Measurements from ENCODE around the gene DEFB110. TPM values are rescaled to one million over a fixed set of nuclear protein-coding genes. Genes with fewer than 3 reads are reported as not detected.

Gene DEFB110
- not detected for total RNA-seq

DNA sequence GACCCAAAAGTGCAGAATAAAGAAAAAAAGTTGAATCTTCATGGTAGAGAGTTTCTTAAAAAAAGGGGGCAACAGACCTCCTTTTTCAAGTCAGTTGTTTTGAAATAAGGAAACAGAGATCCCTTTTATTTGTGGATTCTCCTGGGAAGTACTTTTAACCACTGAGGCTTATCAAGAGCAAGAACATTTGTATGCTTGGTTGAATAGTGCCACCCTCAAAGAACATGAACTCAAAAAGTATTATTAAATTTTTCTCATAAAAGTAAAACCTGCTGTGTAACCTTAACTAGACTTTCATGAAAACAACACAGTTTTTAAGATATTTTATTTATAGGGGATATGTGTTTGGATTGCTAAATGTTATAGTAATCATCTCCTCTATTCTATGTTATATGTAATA, at the start of gene DEFB110:
TSS of gene DEFB110 (minus strand) at position 101 of the 400 bp plus-strand sequence. CDS start at position 42, 59 bp downstream.
- Mint-ChIP-seq H3K4me3 (no peak within 1 kb of the TSS), H3K4me1 (ENCODE audit: low read depth) (no peaks in the 10 kb centered on the region), H3K36me3 (ENCODE audit: insufficient read depth) (no peaks in the 10 kb centered on the region), H3K9me3 (peaks cover 3% of the 10 kb centered on the region), H3K27me3 (ENCODE audit: low read depth) (no peaks in the 10 kb centered on the region)
- DNase-seq (no peak), ATAC-seq (no peak)

DNA sequence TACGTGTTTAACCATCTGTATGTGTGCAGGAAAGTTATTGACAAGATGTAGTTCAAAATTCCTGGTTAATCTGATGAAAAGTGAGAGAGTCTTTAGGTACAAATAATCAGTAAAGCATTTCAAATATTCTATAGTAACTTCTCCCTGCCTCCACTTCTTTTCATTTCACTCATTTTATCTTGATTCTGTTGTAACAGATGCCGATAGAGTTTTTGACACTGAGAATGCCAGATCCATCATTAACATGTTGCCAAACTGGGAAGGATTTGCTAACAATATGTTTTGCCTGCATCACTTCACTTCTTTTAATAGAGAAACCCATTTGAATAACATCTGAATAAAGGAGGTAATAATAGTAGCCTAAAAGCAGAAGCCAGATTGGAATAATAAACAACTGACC, 48.3 kb upstream of the DEFB110 start:
- Mint-ChIP-seq H3K9me3 (peaks cover 13% of the 10 kb centered on the region), H3K4me3 (no peak overlapping the region), H3K36me3 (ENCODE audit: insufficient read depth) (no peaks in the 10 kb centered on the region), H3K27me3 (ENCODE audit: low read depth) (no peaks in the 10 kb centered on the region), H3K4me1 (ENCODE audit: low read depth) (no peaks in the 10 kb centered on the region)
- ATAC-seq (no peak), DNase-seq (no peak)

DNA sequence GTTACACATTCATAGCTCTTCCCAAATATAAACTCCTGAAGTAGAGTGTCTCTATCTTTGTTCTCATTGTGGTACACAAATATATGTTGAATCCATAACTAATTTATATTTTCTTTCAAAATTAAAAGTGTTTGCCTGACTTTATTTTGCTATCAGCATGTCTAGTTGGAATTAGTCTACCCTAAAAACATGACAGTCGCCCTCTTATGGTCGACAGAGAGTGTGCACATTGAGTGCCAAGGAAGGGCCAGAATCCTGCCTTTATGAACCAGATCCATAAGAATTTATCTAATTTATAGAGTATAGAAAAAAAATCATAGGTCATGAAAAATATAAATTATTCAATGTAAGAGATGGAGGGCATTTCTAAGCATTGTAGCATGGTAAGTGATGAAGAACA, 40.3 kb upstream of the DEFB110 start:
- no peak for DNase-seq
- no peaks in the 10 kb centered on the region for H3K4me1 Mint-ChIP-seq (ENCODE audit: low read depth)
- H3K9me3 Mint-ChIP-seq, result no peaks in the 10 kb centered on the region
- no peak for ATAC-seq
- H3K4me3 Mint-ChIP-seq, result no peak overlapping the region
- no peaks in the 10 kb centered on the region for H3K36me3 Mint-ChIP-seq (ENCODE audit: insufficient read depth)
- no peaks in the 10 kb centered on the region for H3K27me3 Mint-ChIP-seq (ENCODE audit: low read depth)

DNA sequence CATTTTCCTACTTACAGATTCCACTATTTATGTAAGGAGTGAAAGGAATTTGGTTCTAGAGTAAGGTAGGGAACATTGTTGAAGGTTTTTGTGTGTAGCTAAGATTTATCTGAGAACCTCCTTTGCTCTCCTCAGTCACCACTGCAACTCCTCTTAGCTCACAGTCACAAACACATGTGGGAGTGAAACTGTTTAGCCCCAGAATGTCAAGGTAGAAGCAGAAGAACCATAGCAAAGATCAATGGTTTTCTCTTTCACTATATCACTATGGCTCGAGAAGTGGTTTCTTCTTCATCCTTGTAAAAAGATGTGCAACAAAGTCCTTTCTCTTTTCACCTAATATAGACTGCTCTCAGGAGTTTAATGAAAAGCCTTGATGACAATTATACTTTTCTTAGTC, 34.4 kb upstream of the DEFB110 start:
- DNase-seq (no peak), ATAC-seq (no peak)
- no peaks in the 10 kb centered on the region for H3K27me3 Mint-ChIP-seq (ENCODE audit: low read depth)
- no peaks in the 10 kb centered on the region for H3K36me3 Mint-ChIP-seq (ENCODE audit: insufficient read depth)
- H3K4me1 Mint-ChIP-seq (ENCODE audit: low read depth), result no peaks in the 10 kb centered on the region
- no peak overlapping the region for H3K4me3 Mint-ChIP-seq
- H3K9me3 Mint-ChIP-seq, result no peaks in the 10 kb centered on the region

DNA sequence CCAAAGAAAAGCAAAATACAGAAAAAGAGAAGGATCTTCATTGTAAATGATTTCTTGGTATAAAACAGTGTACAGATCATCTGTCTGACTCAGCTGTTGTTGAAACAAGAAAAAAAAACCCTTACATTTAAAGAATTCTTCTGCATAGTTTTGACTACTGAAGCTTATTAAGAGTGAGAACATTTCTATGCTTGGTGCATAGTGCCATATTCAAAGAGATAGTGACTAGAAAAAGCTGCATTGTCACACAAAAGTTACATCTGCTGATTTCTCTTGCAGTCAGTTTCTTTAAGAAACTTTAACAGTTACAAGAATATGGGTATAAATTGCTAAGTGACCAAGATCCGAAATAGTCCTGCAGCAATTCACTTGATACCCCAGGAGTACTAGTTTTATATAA, 28.0 kb upstream of the DEFB110 start, which contains the start of gene DEFB112:
TSS of gene DEFB112 (minus strand) at position 101 of the 400 bp plus-strand sequence. CDS start at position 41, 60 bp downstream.
- Mint-ChIP-seq H3K36me3 (ENCODE audit: insufficient read depth) (no peaks in the 10 kb centered on the region), H3K4me3 (no peak within 1 kb of the TSS), H3K27me3 (ENCODE audit: low read depth) (no peaks in the 10 kb centered on the region), H3K9me3 (no peaks in the 10 kb centered on the region), H3K4me1 (ENCODE audit: low read depth) (no peaks in the 10 kb centered on the region)
- ATAC-seq (no peak), DNase-seq (no peak)

DNA sequence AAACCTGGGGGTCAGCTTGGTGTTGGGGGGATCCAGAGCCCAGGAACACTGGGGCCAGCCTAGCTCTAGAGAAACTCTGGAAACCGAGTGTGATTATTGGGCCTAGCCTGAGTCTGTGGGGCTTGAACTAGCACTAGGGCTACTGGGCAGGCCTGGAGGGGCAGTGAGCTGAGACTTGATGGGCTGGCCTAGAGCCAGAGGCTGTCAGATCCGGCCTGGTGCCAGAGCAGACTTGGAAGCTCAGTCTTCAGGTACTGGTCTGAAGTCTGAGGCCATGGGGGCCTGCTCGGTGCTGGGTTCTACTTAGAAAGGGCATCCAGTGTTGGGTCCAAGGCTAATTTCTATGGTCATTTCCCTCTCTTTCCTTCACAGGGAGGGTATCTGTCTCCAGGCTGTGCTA, 25.2 kb upstream of the DEFB110 start:
- DNase-seq, result no peak

DNA sequence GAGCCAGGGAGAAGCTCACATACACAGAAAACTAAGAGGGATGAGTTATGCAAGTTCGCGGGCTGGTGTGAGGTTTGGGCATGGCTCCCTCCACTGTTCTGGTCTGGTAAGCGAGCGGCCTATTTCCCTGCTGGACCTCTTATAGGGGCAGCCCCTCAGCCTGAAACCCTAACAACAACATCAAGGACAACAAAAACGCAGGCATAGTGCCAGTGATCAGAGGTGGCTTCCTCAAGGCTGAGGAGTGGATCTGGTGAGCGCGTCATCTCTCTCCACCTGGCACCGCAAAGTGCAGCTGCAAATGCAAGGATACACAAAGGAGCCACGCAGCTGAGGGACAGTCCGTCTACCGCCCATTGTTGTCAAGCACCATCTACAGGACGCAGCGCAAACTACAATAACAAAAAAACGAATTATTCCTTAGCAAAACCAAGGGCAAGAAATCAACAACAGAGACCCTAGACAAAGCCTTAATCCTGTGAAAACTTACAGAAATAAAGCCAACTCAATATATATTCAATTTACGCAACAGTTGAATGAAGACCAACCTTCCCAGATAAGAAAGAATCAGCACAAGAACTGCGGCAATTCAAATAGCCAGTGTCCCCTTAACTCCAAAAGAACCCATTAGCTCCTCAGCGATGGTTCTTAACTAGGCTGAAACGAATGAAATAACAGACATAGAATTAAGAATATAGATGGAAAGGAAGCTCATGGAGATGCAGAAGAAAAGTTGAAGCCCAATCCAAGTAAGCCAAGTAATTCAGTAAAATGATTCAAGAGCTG, 9.2 kb upstream of the DEFB110 start:
- H3K36me3 Mint-ChIP-seq (ENCODE audit: insufficient read depth), result no peaks in the 10 kb centered on the region
- H3K27me3 Mint-ChIP-seq (ENCODE audit: low read depth), result no peaks in the 10 kb centered on the region
- no peaks in the 10 kb centered on the region for H3K4me1 Mint-ChIP-seq (ENCODE audit: low read depth)
- DNase-seq (no peak), ATAC-seq (no peak)
- H3K9me3 Mint-ChIP-seq, result peaks cover 6% of the 10 kb centered on the region
- no peak overlapping the region for H3K4me3 Mint-ChIP-seq

More for the DNA sequence above, 25.2 kb upstream of the DEFB110 start:
- ATAC-seq, result no peak
- Mint-ChIP-seq H3K27me3 (ENCODE audit: low read depth) (no peaks in the 10 kb centered on the region), H3K4me3 (no peak overlapping the region), H3K9me3 (no peaks in the 10 kb centered on the region), H3K36me3 (ENCODE audit: insufficient read depth) (no peaks in the 10 kb centered on the region), H3K4me1 (ENCODE audit: low read depth) (no peaks in the 10 kb centered on the region)

DNA sequence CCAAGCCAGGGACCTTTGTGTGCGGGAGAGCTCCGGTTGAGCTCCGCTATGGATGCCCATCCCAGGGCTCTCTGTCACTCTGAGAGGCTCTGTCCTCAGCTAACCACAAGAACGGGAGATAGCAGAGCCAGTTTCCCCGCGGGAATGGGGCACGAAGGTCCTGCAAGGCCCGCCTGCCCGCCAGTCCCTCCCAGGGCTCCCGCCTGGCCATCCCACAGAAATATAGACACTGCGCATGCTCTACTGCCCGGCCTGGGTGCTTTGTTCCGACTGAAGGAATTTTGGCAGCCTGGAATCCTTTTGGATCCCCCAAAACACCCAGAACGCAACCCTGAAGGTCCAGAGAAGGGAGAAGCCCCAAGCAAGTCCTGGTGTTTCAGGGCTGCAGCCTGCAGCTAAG, 8.6 kb upstream of the DEFB110 start:
- no peak overlapping the region for H3K4me3 Mint-ChIP-seq
- DNase-seq, result no peak
- ATAC-seq, result no peak
- H3K4me1 Mint-ChIP-seq (ENCODE audit: low read depth), result no peaks in the 10 kb centered on the region
- H3K9me3 Mint-ChIP-seq, result peaks cover 6% of the 10 kb centered on the region
- H3K36me3 Mint-ChIP-seq (ENCODE audit: insufficient read depth), result no peaks in the 10 kb centered on the region
- H3K27me3 Mint-ChIP-seq (ENCODE audit: low read depth), result no peaks in the 10 kb centered on the region

DNA sequence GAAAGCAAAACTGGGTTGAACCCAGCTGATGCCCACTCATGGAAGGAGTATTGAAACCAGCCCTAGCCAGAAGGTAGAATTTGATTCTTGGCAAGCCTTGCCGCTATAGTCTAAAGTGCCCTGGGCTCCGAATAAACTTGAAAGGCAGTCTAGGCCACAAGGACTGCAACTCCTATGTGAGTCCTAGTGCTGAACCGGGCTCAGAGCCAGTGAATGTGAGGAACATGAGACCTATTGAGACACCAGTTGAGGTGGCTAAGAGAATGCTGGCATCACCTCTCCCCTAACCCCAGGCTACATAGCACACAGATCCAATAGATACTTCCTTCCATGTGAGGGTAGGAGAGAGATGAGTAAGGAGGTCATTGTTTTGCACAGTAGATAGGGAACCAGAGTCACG, 3.5 kb upstream of the DEFB110 start:
- H3K4me3 Mint-ChIP-seq, result no peak overlapping the region
- no peak for DNase-seq

DNA sequence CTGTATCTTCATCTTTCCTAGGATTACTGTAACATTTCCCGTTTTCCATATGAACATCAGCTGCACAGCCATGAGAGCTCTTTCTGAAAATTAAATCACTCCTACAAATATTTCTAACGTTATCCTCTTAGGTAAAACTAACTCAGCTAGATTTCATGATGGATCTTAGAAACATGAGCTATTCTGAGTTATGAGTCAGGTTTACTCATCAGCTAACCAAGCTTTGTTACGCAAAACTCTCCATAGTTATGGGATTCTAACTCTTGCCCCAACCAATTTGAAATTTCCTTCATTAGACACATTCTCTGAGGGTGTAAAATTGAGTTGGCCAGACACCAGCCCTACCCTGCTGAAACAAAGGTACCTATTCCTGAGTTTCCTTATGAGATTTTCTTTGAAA, 14.0 kb downstream of the DEFB110 start:
- H3K4me3 Mint-ChIP-seq, result no peak overlapping the region
- H3K4me1 Mint-ChIP-seq (ENCODE audit: low read depth), result no peaks in the 10 kb centered on the region
- H3K9me3 Mint-ChIP-seq, result no peaks in the 10 kb centered on the region
- DNase-seq (no peak), ATAC-seq (no peak)
- H3K27me3 Mint-ChIP-seq (ENCODE audit: low read depth), result no peaks in the 10 kb centered on the region
- H3K36me3 Mint-ChIP-seq (ENCODE audit: insufficient read depth), result no peaks in the 10 kb centered on the region

More for the DNA sequence above, 3.5 kb upstream of the DEFB110 start:
- Mint-ChIP-seq H3K27me3 (ENCODE audit: low read depth) (no peaks in the 10 kb centered on the region), H3K36me3 (ENCODE audit: insufficient read depth) (no peaks in the 10 kb centered on the region), H3K9me3 (peaks cover 6% of the 10 kb centered on the region), H3K4me1 (ENCODE audit: low read depth) (no peaks in the 10 kb centered on the region)
- ATAC-seq, result no peak

DNA sequence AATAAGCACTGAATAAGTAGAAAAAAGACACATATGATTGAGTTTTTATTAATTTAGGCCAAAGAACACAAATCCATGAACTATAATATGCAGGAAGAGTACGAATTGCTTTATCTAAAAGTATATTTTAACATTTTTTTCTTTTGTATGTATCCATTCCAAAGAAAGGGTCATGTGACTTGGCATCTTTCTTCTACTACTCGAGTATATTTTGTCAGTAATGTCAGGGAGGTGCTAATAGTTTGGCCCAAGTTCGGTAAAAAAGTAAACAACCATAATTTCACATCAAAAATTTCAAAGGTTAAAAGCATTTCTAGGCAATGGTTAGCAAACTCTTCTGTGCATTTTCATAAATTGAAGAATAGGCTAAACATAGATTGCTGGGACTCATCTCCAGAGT, 18.7 kb downstream of the DEFB110 start:
- no peaks in the 10 kb centered on the region for H3K36me3 Mint-ChIP-seq (ENCODE audit: insufficient read depth)
- H3K9me3 Mint-ChIP-seq, result no peaks in the 10 kb centered on the region
- H3K27me3 Mint-ChIP-seq (ENCODE audit: low read depth), result no peaks in the 10 kb centered on the region
- H3K4me1 Mint-ChIP-seq (ENCODE audit: low read depth), result no peaks in the 10 kb centered on the region
- no peak for DNase-seq
- no peak for ATAC-seq
- H3K4me3 Mint-ChIP-seq, result no peak overlapping the region

DNA sequence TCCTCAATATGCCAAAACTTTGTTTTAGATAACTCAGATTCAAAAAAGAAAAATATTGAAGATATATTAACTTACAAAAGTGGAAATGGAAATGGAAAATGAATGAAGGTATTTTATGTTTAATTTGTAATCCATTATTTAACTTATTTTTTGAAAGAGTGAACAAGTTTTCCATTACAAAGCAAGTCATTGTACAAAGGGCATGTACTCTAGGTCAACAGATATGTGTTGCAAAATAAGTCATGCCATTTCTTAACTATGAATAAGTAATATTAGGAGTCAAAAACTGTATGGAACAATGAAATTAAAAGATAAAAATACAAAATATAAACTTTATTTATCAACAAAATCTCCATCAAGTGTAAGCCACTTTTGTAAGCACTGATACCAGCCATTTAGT, 26.5 kb downstream of the DEFB110 start:
- DNase-seq (no peak), ATAC-seq (no peak)
- H3K36me3 Mint-ChIP-seq (ENCODE audit: insufficient read depth), result no peaks in the 10 kb centered on the region
- no peaks in the 10 kb centered on the region for H3K27me3 Mint-ChIP-seq (ENCODE audit: low read depth)
- no peaks in the 10 kb centered on the region for H3K4me1 Mint-ChIP-seq (ENCODE audit: low read depth)
- no peak overlapping the region for H3K4me3 Mint-ChIP-seq
- H3K9me3 Mint-ChIP-seq, result peaks cover 7% of the 10 kb centered on the region

DNA sequence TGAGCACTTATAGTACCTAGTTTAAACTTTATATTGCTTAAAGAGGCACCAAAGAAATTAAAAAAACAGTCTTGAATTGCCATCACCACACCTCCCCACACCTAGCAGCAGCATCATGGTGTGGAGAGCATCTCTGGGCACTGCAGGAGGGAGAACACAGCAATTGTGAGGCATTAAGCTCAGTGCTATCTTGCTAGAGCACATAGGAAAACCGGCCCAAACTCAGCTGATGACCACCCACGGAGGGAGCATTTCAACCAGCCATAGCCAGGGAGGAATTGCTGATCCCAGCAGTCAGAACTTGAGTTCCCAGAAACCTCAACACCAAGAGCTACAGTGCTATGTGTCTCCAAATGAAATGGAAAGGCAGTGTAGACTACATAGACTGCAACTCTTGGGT, 32.9 kb downstream of the DEFB110 start:
- no peaks in the 10 kb centered on the region for H3K36me3 Mint-ChIP-seq (ENCODE audit: insufficient read depth)
- H3K4me1 Mint-ChIP-seq (ENCODE audit: low read depth), result no peaks in the 10 kb centered on the region
- no peak for DNase-seq
- no peaks in the 10 kb centered on the region for H3K27me3 Mint-ChIP-seq (ENCODE audit: low read depth)
- H3K9me3 Mint-ChIP-seq, result peaks cover 7% of the 10 kb centered on the region
- H3K4me3 Mint-ChIP-seq, result no peak overlapping the region
- no peak for ATAC-seq

DNA sequence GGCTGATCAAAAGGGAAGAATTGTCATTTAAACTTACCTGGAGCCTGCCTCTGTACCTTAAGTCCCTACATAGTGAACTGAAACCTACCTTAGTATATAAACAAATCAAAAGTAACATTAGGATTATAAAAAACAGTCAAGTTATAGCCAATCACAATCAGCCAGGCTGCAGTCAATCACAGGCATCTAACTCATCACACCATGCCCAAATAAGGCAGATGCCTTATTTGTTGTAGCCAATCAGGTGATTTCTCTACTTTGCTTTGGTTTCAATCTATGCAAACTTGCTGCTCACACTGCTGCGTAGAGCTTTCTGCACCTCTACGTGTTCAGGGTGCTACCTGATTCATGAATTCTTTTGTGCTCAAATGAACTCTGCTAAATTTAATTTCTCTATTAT, 34.0 kb downstream of the DEFB110 start:
- no peaks in the 10 kb centered on the region for H3K27me3 Mint-ChIP-seq (ENCODE audit: low read depth)
- DNase-seq, result no peak
- no peak for ATAC-seq
- H3K36me3 Mint-ChIP-seq (ENCODE audit: insufficient read depth), result no peaks in the 10 kb centered on the region
- peaks cover 7% of the 10 kb centered on the region for H3K9me3 Mint-ChIP-seq
- no peaks in the 10 kb centered on the region for H3K4me1 Mint-ChIP-seq (ENCODE audit: low read depth)
- no peak overlapping the region for H3K4me3 Mint-ChIP-seq

DNA sequence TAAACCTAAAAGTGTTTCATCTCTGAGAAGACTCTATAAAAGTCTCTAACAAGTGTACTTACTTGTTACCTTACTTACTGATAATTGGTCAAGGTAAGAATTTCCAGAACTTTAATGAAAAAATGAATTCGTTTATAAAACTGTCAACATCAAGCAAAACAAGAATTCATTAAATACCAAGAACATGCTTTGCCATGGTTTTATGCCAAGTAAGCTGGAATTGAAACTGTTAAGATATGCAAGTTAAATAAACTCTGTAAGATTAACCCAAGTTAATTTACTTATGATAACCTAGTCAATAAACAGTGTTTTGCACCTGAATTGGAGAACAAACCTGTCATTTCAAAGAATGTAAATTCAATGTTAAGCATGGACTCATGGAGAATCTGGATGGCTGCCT, 35.2 kb downstream of the DEFB110 start:
- no peaks in the 10 kb centered on the region for H3K27me3 Mint-ChIP-seq (ENCODE audit: low read depth)
- no peak for ATAC-seq
- DNase-seq, result no peak
- H3K4me3 Mint-ChIP-seq, result no peak overlapping the region
- no peaks in the 10 kb centered on the region for H3K4me1 Mint-ChIP-seq (ENCODE audit: low read depth)
- peaks cover 7% of the 10 kb centered on the region for H3K9me3 Mint-ChIP-seq
- H3K36me3 Mint-ChIP-seq (ENCODE audit: insufficient read depth), result no peaks in the 10 kb centered on the region

Measured in activated T-cell treated with anti-CD3 and anti-CD28 coated beads, Interleukin-2, amount 50 U/mL, for 4 hours (primary cell).